Measurements from ENCODE around the gene NKD2. TPM values are rescaled to one million over a fixed set of nuclear protein-coding genes. Genes with fewer than 3 reads are reported as not detected.

The NKD2 gene
- total RNA-seq, 1 experiment from 2014 or later = 0.57 TPM

DNA sequence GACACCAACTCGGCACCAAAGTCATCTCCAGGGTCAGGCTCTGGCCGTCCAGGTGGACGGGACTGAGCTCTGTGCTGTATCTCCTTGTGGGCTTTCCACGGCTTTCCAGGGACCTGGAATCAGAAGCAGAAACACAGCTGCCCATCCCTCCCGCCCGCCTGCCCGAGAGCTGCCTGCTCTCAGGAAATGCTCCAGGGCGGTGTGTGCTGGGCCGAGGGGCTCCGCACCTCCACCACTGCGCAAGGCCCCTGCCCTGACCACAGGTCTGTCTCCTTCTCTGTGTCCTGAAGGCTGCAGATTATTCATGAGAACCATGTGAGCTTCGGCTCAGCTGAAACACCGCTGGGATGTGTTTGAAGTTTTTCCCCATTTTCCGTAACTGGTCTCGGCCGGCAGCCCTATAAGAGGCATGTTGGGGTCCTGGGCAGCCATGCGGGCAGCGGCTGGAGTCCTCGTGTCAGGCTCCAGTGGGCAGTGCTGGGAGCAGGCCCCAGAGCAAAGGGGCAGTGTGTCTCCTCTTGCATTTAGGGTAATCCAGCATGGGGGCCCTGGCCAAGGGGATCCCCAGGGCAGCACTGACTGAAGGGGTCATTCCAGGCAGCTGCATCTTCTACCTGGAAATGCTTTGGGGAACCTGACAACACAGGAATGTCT is 22.8 kb downstream of the NKD2 start:
- H3K9me3 ChIP-seq (ENCODE audit: insufficient read depth, low read depth) = no peaks in the 10 kb centered on the region
- CTCF ChIA-PET = no interaction called here

DNA sequence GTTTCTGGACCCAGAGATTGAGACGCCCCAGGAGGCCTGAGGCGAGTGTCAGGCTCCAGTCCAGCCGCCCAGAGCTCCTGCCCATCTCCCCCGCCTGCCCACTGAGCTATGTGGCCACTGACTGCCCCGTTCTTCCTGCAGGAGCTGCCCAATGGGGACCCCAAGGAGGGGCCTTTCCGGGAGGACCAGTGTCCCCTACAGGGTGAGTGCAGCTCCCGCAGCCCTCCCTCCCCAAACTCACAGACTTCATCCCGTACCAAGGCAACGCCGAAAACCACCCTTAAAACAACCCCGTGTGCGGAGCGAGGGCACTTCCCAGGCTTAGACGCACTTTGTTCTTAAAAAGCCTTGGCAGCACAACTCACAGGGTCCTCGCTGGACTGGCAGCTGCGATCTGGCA is 23.4 kb downstream of the NKD2 start:
- Histone ChIP-seq H3K4me2 (no peak overlapping the region), H3K4me3 (no peak overlapping the region), H3K9me2 (ENCODE audit: insufficient read depth) (no peaks in the 10 kb centered on the region), H3K9me3 (ENCODE audit: insufficient read depth, low read depth) (no peaks in the 10 kb centered on the region), H2AFZ (no peak overlapping the region), H3K4me1 (replicated peaks; ENCODE audit: insufficient read depth) (no peaks in the 10 kb centered on the region), H4K20me1 (ENCODE audit: insufficient read depth) (0 out of 2 replicates have a peak, but pooled peaks cover 6% of the 10 kb centered on the region), H3K36me3 (ENCODE audit: low read depth) (no peaks in the 10 kb centered on the region), H3K27me3 (ENCODE audit: insufficient read depth, low read depth) (peaks cover 81% of the 10 kb centered on the region), H3K79me2 (ENCODE audit: low read depth) (no peaks in the 10 kb centered on the region), H3K27ac (no peak overlapping the region), H3F3A (ENCODE audit: insufficient read depth, low read depth) (no peaks in the 10 kb centered on the region)
- BruUV-seq (replicated peaks) = no TSS peak
- CTCF ChIA-PET = no interaction called here
- TF ChIP-seq EZH2 (IDR thresholded peaks at IDR 0.05; ENCODE audit: low read depth) = no peak
- TF ChIP-seq, protein P1, sequence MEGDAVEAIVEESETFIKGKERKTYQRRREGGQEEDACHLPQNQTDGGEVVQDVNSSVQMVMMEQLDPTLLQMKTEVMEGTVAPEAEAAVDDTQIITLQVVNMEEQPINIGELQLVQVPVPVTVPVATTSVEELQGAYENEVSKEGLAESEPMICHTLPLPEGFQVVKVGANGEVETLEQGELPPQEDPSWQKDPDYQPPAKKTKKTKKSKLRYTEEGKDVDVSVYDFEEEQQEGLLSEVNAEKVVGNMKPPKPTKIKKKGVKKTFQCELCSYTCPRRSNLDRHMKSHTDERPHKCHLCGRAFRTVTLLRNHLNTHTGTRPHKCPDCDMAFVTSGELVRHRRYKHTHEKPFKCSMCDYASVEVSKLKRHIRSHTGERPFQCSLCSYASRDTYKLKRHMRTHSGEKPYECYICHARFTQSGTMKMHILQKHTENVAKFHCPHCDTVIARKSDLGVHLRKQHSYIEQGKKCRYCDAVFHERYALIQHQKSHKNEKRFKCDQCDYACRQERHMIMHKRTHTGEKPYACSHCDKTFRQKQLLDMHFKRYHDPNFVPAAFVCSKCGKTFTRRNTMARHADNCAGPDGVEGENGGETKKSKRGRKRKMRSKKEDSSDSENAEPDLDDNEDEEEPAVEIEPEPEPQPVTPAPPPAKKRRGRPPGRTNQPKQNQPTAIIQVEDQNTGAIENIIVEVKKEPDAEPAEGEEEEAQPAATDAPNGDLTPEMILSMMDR (conservative IDR thresholded peaks at IDR 0.05) = no peak
- intact Hi-C loops (cut with micrococcal nuclease; ENCODE audit: unreplicated experiment) = no loop called here
- DNase-seq = no peak
- POLR2A ChIA-PET (ENCODE audit: unreplicated experiment) = no interaction called here

More for the DNA sequence above, 22.8 kb downstream of the NKD2 start:
- no peak for DNase-seq
- Histone ChIP-seq H3F3A (ENCODE audit: insufficient read depth, low read depth) (no peaks in the 10 kb centered on the region), H3K9me2 (ENCODE audit: insufficient read depth) (no peaks in the 10 kb centered on the region), H3K79me2 (ENCODE audit: low read depth) (no peaks in the 10 kb centered on the region), H4K20me1 (ENCODE audit: insufficient read depth) (0 out of 2 replicates have a peak, but pooled peaks cover 6% of the 10 kb centered on the region), H3K4me1 (replicated peaks; ENCODE audit: insufficient read depth) (no peaks in the 10 kb centered on the region), H3K27me3 (ENCODE audit: insufficient read depth, low read depth) (peaks cover 85% of the 10 kb centered on the region), H3K27ac (no peak overlapping the region), H3K36me3 (ENCODE audit: low read depth) (no peaks in the 10 kb centered on the region), H3K4me2 (no peak overlapping the region), H2AFZ (no peak overlapping the region), H3K4me3 (no peak overlapping the region)
- no peak for TF ChIP-seq EZH2 (IDR thresholded peaks at IDR 0.05; ENCODE audit: low read depth)
- TF ChIP-seq, protein P1 (conservative IDR thresholded peaks at IDR 0.05) = no peak
- BruUV-seq (replicated peaks) = no TSS peak
- POLR2A ChIA-PET (ENCODE audit: unreplicated experiment) = no interaction called here
- intact Hi-C loops (cut with micrococcal nuclease; ENCODE audit: unreplicated experiment) = no loop called here

DNA sequence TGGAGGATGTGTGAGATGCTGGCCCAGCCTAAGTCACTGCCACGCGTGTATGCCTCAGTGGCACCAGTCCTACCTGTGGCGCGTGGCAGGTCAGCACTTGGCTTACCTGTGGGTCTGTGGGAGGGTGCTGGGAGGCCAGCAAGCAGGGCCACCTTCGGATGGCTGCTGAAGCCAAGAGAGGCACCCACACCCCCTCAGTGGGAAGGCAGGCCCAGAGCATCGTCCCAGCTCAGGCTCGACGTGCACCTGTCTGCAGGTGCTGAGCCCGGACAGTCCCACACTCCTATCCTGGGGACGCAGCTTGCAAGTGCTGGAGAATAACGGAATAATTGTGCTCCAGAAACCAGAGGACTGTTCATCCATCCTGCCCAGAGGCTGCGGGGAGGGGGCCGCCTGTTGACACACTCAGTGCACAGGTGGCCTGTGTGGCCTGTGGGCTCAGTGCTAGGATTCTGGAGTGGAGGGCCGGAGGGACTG is 24.0 kb downstream of the NKD2 start:
- ChIA-PET CTCF (no interaction called here), POLR2A (ENCODE audit: unreplicated experiment) (no interaction called here)
- H3K4me2 ChIP-seq = no peak overlapping the region
- H3K4me3 ChIP-seq = no peak overlapping the region
- H2AFZ ChIP-seq = no peak overlapping the region
- no peaks in the 10 kb centered on the region for H3K4me1 ChIP-seq (replicated peaks; ENCODE audit: insufficient read depth)
- peaks cover 81% of the 10 kb centered on the region for H3K27me3 ChIP-seq (ENCODE audit: insufficient read depth, low read depth)
- H3K9me3 ChIP-seq (ENCODE audit: insufficient read depth, low read depth) = no peaks in the 10 kb centered on the region
- BruUV-seq (replicated peaks) = no TSS peak
- no peak for DNase-seq
- H4K20me1 ChIP-seq (ENCODE audit: insufficient read depth) = peaks cover 6% of the 10 kb centered on the region; the same call in 1 of the 2 replicates
- H3K36me3 ChIP-seq (ENCODE audit: low read depth) = no peaks in the 10 kb centered on the region
- no peaks in the 10 kb centered on the region for H3K79me2 ChIP-seq (ENCODE audit: low read depth)
- H3F3A ChIP-seq (ENCODE audit: insufficient read depth, low read depth) = no peaks in the 10 kb centered on the region
- intact Hi-C loops (cut with micrococcal nuclease; ENCODE audit: unreplicated experiment) = no loop called here
- H3K9me2 ChIP-seq (ENCODE audit: insufficient read depth) = no peaks in the 10 kb centered on the region
- no peak overlapping the region for H3K27ac ChIP-seq
- TF ChIP-seq, protein P1 (conservative IDR thresholded peaks at IDR 0.05) = no peak
- TF ChIP-seq EZH2 (IDR thresholded peaks at IDR 0.05; ENCODE audit: low read depth) = no peak
